ENCODE results near the gene KAZN. TPM values are rescaled to one million over a fixed set of nuclear protein-coding genes. Genes with fewer than 3 reads are reported as not detected.

KAZN gene
- total and polyA plus RNA-seq, 2 of the 8 experiments (the other 6 are each of a cell fraction or from before 2014, with no cell fraction given): 3.7 to 11.8 TPM

DNA sequence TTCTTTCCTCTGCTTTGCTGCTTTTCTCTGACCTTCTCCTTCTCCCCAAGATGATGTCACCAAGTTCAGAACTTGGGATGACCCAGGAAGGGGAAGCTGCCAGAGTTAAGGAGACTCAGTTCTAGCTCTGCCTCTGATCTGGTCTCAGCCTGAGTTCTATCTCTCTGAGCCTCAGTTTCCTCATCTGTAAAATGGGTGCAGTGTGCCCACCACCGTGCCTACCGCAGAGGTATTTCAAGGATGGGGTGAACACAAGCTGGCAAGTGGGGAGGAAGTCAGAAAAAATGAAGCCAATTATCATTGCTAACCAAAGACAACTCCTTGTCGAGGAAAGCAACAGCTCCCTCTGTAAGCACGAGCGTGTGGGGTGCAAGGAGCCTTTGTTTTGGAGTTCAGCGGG, 249.7 kb downstream of the KAZN start (continued):
- TF ChIP-seq, protein P1, sequence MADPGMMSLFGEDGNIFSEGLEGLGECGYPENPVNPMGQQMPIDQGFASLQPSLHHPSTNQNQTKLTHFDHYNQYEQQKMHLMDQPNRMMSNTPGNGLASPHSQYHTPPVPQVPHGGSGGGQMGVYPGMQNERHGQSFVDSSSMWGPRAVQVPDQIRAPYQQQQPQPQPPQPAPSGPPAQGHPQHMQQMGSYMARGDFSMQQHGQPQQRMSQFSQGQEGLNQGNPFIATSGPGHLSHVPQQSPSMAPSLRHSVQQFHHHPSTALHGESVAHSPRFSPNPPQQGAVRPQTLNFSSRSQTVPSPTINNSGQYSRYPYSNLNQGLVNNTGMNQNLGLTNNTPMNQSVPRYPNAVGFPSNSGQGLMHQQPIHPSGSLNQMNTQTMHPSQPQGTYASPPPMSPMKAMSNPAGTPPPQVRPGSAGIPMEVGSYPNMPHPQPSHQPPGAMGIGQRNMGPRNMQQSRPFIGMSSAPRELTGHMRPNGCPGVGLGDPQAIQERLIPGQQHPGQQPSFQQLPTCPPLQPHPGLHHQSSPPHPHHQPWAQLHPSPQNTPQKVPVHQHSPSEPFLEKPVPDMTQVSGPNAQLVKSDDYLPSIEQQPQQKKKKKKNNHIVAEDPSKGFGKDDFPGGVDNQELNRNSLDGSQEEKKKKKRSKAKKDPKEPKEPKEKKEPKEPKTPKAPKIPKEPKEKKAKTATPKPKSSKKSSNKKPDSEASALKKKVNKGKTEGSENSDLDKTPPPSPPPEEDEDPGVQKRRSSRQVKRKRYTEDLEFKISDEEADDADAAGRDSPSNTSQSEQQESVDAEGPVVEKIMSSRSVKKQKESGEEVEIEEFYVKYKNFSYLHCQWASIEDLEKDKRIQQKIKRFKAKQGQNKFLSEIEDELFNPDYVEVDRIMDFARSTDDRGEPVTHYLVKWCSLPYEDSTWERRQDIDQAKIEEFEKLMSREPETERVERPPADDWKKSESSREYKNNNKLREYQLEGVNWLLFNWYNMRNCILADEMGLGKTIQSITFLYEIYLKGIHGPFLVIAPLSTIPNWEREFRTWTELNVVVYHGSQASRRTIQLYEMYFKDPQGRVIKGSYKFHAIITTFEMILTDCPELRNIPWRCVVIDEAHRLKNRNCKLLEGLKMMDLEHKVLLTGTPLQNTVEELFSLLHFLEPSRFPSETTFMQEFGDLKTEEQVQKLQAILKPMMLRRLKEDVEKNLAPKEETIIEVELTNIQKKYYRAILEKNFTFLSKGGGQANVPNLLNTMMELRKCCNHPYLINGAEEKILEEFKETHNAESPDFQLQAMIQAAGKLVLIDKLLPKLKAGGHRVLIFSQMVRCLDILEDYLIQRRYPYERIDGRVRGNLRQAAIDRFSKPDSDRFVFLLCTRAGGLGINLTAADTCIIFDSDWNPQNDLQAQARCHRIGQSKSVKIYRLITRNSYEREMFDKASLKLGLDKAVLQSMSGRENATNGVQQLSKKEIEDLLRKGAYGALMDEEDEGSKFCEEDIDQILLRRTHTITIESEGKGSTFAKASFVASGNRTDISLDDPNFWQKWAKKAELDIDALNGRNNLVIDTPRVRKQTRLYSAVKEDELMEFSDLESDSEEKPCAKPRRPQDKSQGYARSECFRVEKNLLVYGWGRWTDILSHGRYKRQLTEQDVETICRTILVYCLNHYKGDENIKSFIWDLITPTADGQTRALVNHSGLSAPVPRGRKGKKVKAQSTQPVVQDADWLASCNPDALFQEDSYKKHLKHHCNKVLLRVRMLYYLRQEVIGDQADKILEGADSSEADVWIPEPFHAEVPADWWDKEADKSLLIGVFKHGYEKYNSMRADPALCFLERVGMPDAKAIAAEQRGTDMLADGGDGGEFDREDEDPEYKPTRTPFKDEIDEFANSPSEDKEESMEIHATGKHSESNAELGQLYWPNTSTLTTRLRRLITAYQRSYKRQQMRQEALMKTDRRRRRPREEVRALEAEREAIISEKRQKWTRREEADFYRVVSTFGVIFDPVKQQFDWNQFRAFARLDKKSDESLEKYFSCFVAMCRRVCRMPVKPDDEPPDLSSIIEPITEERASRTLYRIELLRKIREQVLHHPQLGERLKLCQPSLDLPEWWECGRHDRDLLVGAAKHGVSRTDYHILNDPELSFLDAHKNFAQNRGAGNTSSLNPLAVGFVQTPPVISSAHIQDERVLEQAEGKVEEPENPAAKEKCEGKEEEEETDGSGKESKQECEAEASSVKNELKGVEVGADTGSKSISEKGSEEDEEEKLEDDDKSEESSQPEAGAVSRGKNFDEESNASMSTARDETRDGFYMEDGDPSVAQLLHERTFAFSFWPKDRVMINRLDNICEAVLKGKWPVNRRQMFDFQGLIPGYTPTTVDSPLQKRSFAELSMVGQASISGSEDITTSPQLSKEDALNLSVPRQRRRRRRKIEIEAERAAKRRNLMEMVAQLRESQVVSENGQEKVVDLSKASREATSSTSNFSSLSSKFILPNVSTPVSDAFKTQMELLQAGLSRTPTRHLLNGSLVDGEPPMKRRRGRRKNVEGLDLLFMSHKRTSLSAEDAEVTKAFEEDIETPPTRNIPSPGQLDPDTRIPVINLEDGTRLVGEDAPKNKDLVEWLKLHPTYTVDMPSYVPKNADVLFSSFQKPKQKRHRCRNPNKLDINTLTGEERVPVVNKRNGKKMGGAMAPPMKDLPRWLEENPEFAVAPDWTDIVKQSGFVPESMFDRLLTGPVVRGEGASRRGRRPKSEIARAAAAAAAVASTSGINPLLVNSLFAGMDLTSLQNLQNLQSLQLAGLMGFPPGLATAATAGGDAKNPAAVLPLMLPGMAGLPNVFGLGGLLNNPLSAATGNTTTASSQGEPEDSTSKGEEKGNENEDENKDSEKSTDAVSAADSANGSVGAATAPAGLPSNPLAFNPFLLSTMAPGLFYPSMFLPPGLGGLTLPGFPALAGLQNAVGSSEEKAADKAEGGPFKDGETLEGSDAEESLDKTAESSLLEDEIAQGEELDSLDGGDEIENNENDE (IDR thresholded peaks at IDR 0.05; ENCODE audit: insufficient replicate concordance, low read length): no peak
- TF ChIP-seq SP1 (IDR thresholded peaks at IDR 0.05; ENCODE audit: low read depth, low read length) (no peak), SIRT6 (IDR thresholded peaks at IDR 0.05; ENCODE audit: low read length) (no peak)
- TF ChIP-seq, protein P2, sequence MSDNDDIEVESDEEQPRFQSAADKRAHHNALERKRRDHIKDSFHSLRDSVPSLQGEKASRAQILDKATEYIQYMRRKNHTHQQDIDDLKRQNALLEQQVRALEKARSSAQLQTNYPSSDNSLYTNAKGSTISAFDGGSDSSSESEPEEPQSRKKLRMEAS (IDR thresholded peaks at IDR 0.05): no peak
